A549 (cell line): ENCODE results near the gene TRIM65. TPM values are rescaled to one million over a fixed set of nuclear protein-coding genes. Genes with fewer than 3 reads are reported as not detected.
A peak's percentile ranks its signal among the peaks of the same experiment; 100 is the strongest.

Experiments
- ATAC-seq, 2 experiments: fragments of 200-7000 bp in 1 of 2; fragments of >200 bp in 1 of 2; cut with Nextera tagmentation in 1 of 2; cut with Tn5 transposase in 1 of 2; 3 replicates each; pipeline versions ENCODE4 v1.8.0 to v1.9.1; 2018 to 2020; ENCODE audit warnings: mild to moderate bottlenecking in 1 of 2, moderate library complexity in 1 of 2
- CTCF ChIA-PET: fragments of 300-600 bp; sonication (Branson Sonifier 250); formaldehyde crosslinking; extraction: SDS; loops from one replicate; lab custom pipeline; 2021; ENCODE audit warnings: antibody characterized with exemption, inconsistent platforms; lab: Yijun Ruan, JAX
- POLR2A ChIA-PET: fragments of 350-600 bp; formaldehyde crosslinking; extraction: SDS; loops from one replicate; lab custom pipeline; 2021; ENCODE audit warnings: antibody characterized with exemption, inconsistent platforms; lab: Yijun Ruan, JAX
- DNase-seq, 2 experiments: peaks; one replicate each; pipeline versions ENCODE4 v3.0.0 to v3.0.0-alpha.2; 2011 to 2016; ENCODE audit warnings: low read depth in 1 of 2, low spot score in 1 of 2
- FAIRE-seq: peaks from 2 replicates; lab custom pipeline; 2011; peaks lifted over from hg19 to GRCh38; lab: Jason Lieb, UNC
- H3K27ac ChIP-seq, 2 experiments: fragments of >200 bp; sonication (Bioruptor Twin); formaldehyde crosslinking; 3 replicates each; pipeline ENCODE4 v1.5.1; 2016 to 2017
- H3K4me1 ChIP-seq: fragments of >200 bp; sonication (Bioruptor Twin); formaldehyde crosslinking; 3 replicates; pipeline ENCODE4 v1.6.1; 2016
- H3K4me2 ChIP-seq: fragments of >200 bp; sonication (Bioruptor Twin); formaldehyde crosslinking; 3 replicates; pipeline ENCODE4 v1.6.1; 2016
- H3K4me3 ChIP-seq: fragments of >200 bp; sonication (Bioruptor Twin); formaldehyde crosslinking; 3 replicates; pipeline ENCODE4 v1.5.1; 2016
- H3K9me3 ChIP-seq: fragments of >200 bp; sonication (Bioruptor Twin); formaldehyde crosslinking; 3 replicates; pipeline ENCODE4 v1.6.1; 2016
- CEBPB ChIP-seq, 2 experiments: fragments of >200 bp in 1 of 2; sonication (Bioruptor Twin) in 1 of 2; formaldehyde crosslinking in 1 of 2; IDR thresholded peaks; 2 replicates each; pipeline ENCODE4 v1.6.1; 2012 to 2016
- EP300 ChIP-seq, 2 experiments: fragments of >200 bp; sonication (Bioruptor Twin); formaldehyde crosslinking; IDR thresholded peaks; 2 replicates in 1 of 2; 3 replicates in 1 of 2; pipeline ENCODE4 v1.6.1; 2016 to 2017
- FOSL2 ChIP-seq, 2 experiments: fragments of 450-650 bp in 1 of 2; fragments of >200 bp in 1 of 2; sonication (Bioruptor Twin) in 1 of 2; formaldehyde crosslinking; IDR thresholded peaks; 2 replicates each; pipeline versions ENCODE4 v1.5.0 to v1.6.1; 2016 to 2020; ENCODE audit warnings: mild to moderate bottlenecking in 1 of 2, moderate library complexity in 1 of 2
- HEYL ChIP-seq: fragments of 250-450 bp; sonication (Bioruptor Pico); IDR thresholded peaks from 2 replicates; pipeline ENCODE4 v1.8.0; 2021; ENCODE audit warnings: mild to moderate bottlenecking, moderate library complexity
- HOXA7 ChIP-seq: fragments of 250-450 bp; sonication (Bioruptor Pico); IDR thresholded peaks from 2 replicates; pipeline ENCODE4 v1.5.0; 2020; ENCODE audit warnings: mild to moderate bottlenecking, moderate library complexity
- JUN ChIP-seq, 2 experiments: fragments of >200 bp; sonication (Bioruptor Twin); formaldehyde crosslinking; IDR thresholded peaks; 2 replicates in 1 of 2; 3 replicates in 1 of 2; pipeline ENCODE4 v1.6.1; 2016 to 2017
- JUNB ChIP-seq: fragments of >200 bp; sonication (Bioruptor Twin); formaldehyde crosslinking; IDR thresholded peaks from 2 replicates; pipeline ENCODE4 v1.6.1; 2016
- KDM5A ChIP-seq: fragments of 200-600 bp; sonication (generic); IDR thresholded peaks from 2 replicates; pipeline ENCODE4 v1.6.1; 2016; ENCODE audit warnings: antibody characterized with exemption, mild to moderate bottlenecking
- MAFK ChIP-seq: fragments of 450-650 bp; IDR thresholded peaks from 2 replicates; pipeline ENCODE4 v1.6.1; 2014; ENCODE audit not compliant: partially characterized antibody
- POLR2A ChIP-seq: IDR thresholded peaks from 2 replicates; pipeline ENCODE4 v1.6.1; 2012; ENCODE audit warnings: mild to moderate bottlenecking, low read length
- POLR2AphosphoS2 ChIP-seq: conservative IDR thresholded peaks from 2 replicates; pipeline ENCODE4 v1.6.1; 2012; ENCODE audit warnings: low read length, improper control_type of control experiment, inconsistent platforms
- RAD21 ChIP-seq, 2 experiments: fragments of >200 bp in 1 of 2; sonication (Bioruptor Twin) in 1 of 2; formaldehyde crosslinking in 1 of 2; IDR thresholded peaks in 1 of 2; conservative IDR thresholded peaks in 1 of 2; 2 replicates in 1 of 2; 3 replicates in 1 of 2; pipeline ENCODE4 v1.6.1; 2012 to 2018; ENCODE audit warnings: inconsistent platforms in 1 of 2
- RCOR1 ChIP-seq: fragments of 150-350 bp; IDR thresholded peaks from 2 replicates; pipeline ENCODE4 v1.6.1; 2014; ENCODE audit warnings: antibody characterized with exemption, low read length, low read depth
- SMC3 ChIP-seq: fragments of >200 bp; sonication (Bioruptor Twin); formaldehyde crosslinking; IDR thresholded peaks from 3 replicates; pipeline ENCODE4 v1.6.1; 2018; ENCODE audit warnings: inconsistent platforms
- TFCP2L1 ChIP-seq: fragments of 250-450 bp; sonication (Bioruptor Pico); IDR thresholded peaks from 2 replicates; pipeline ENCODE4 v1.5.0; 2021; ENCODE audit warnings: mild to moderate bottlenecking
- TP53 ChIP-seq: fragments of 250-450 bp; sonication (Bioruptor Pico); IDR thresholded peaks from 2 replicates; pipeline ENCODE4 v1.5.0; 2021; ENCODE audit warnings: mild to moderate bottlenecking, moderate library complexity
- ZC3H11A ChIP-seq: fragments of 450-650 bp; IDR thresholded peaks from 2 replicates; pipeline ENCODE4 v1.6.1; 2014; ENCODE audit warnings: antibody characterized with exemption, mild to moderate bottlenecking
- ZNF302 ChIP-seq: fragments of 250-450 bp; sonication (Bioruptor Pico); IDR thresholded peaks from 2 replicates; pipeline ENCODE4 v1.9.0; 2021; ENCODE audit warnings: inconsistent platforms, mild to moderate bottlenecking, moderate library complexity
- WGBS: methylation state at CpG from one replicate; pipeline ENCODE4 v1.1.6; 2017; ENCODE audit errors: missing lambda C conversion rate; 5-methylcytosine and 5-hydroxymethylcytosine counted together
- polyA plus RNA-seq, 4 experiments: library from polyadenylated mRNA; depleted of rRNA in 3 of 4; stranded (reverse); fragments of >200 nt; fragmentation: RNase III in 1 of 4; extraction: RNeasy Plus Mini Kit Qiagen cat#74134 plus additional on column Dnase treatment in 1 of 4; gene quantifications; 2 replicates in 3 of 4; 3 replicates in 1 of 4; pipeline ENCODE4 v1.2.3, GENCODE V29; 2011 to 2017
- TF ChIP-seq, protein P1 (sequence below): IDR thresholded peaks from 2 replicates; pipeline ENCODE4 v1.6.1; 2012; ENCODE audit warnings: low read depth, borderline replicate concordance
- TF ChIP-seq, protein P2 (sequence below): fragments of >200 bp; sonication (Bioruptor Twin); formaldehyde crosslinking; IDR thresholded peaks from 2 replicates; pipeline ENCODE4 v1.6.1; 2016
- TF ChIP-seq, protein P3 (sequence below): fragments of 250-450 bp; sonication (Bioruptor Pico); IDR thresholded peaks from 2 replicates; pipeline ENCODE4 v1.5.0; 2021; ENCODE audit warnings: mild to moderate bottlenecking, moderate library complexity, borderline replicate concordance
- TF ChIP-seq, protein P4 (sequence below): IDR thresholded peaks from 2 replicates; pipeline ENCODE4 v1.6.1; 2012
- TF ChIP-seq, protein P5 (sequence below): fragments of 250-450 bp; sonication (Bioruptor Pico); IDR thresholded peaks from 2 replicates; pipeline ENCODE4 v1.5.0; 2020; ENCODE audit warnings: low read depth, mild to moderate bottlenecking, moderate library complexity

TRIM65 gene
- polyA plus RNA-seq, 2 of the 4 experiments (the other 2 are of a cell fraction) = 13.5 to 30.2 TPM

DNA sequence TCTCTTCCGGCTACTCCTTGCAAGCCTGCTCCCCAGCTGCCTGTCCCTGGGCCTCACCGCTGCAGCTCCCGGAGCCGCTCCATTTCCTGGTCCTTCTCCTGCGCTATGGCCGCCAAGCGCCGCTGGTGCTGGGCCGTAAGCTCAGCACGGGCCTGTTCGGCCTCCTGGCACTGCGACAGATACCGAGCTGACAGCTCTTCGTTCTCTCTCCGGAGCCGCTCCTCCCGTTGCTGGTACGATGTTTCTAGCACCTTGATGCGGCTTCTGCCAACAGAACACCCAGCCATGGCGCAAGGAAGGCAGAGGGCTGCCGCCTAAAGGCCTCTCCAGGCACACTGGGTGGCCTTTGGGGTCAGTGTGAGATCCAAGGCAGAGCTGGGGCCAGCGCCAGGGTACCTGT is 22.9 kb upstream of the TRIM65 start:
- no peak overlapping the region for H3K4me2 ChIP-seq
- TF ChIP-seq TP53 (CRISPR knock-in tag) (no peak), POLR2A (no peak), ZC3H11A (no peak), EP300 (IDR thresholded peaks at IDR 0.05) (no peak), POLR2AphosphoS2 (no peak), HOXA7 (CRISPR knock-in tag) (no peak), SMC3 (no peak), KDM5A (no peak), TFCP2L1 (CRISPR knock-in tag) (no peak)
- 0 out of 6 replicates have a peak, but pooled peaks of 1 of the 2 experiments have one; percentile 10 for ATAC-seq
- no peak for DNase-seq
- no peak overlapping the region for H3K27ac ChIP-seq
- H3K4me3 ChIP-seq = no peak overlapping the region
- POLR2A ChIA-PET = interaction anchor here (0.9 kb wide), 1 partner anchor 21 kb away, joined by 4 read pairs; the partner anchor contains the start of gene FBF1
- WGBS = 95% methylated on average over 22 of the region's 22 CpGs
- H3K9me3 ChIP-seq = no peaks in the 10 kb centered on the region
- no peak for FAIRE-seq
- CTCF ChIA-PET = interaction anchor here (1.3 to 20.0 kb wide), 6 partner anchors 10 to 185 kb away, joined by 3 to 372 read pairs (median 10); partner anchors contain the start of genes CDK3, MRPL38 and TRIM47
- H3K4me1 ChIP-seq = no peaks in the 10 kb centered on the region

DNA sequence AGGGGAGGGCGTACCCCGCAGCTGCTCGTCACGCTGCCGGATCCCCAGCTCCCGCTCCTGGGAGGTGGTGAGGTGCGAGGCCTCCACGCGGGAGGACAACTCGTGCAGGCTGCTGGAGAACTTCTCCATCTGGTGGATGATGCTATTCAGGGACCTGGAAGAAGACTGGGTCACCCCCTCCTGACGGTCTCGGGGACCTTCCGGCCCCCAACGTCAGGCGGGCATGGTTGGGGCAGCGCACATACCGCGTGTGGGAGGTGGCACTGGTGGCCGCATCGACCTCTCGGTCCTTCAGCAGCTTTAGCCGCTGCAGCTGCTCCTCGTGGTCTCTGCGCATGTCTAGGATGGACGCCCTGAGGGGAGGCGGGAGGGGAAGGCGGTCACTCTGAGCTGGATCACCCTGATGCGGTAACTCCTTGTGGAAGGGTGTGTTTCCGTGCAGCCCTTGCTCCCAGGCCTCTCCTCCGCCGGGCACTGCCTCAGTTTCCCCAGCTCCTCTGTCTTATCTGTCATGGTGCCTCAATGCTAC is 21.2 kb upstream of the TRIM65 start:
- 95% methylated on average over 29 of the region's 31 CpGs for WGBS
- Histone ChIP-seq H3K4me3 (no peak overlapping the region), H3K27ac (no peak overlapping the region), H3K4me2 (no peak overlapping the region), H3K4me1 (no peaks in the 10 kb centered on the region), H3K9me3 (no peaks in the 10 kb centered on the region)
- no peak for TF ChIP-seq JUNB
- no peak for TF ChIP-seq EP300 (IDR thresholded peaks at IDR 0.05)
- TF ChIP-seq FOSL2 (IDR thresholded peaks at IDR 0.05) = no peak
- no peak for TF ChIP-seq FOSL2 (CRISPR knock-in tag; IDR thresholded peaks at IDR 0.05)
- TF ChIP-seq, protein P1, sequence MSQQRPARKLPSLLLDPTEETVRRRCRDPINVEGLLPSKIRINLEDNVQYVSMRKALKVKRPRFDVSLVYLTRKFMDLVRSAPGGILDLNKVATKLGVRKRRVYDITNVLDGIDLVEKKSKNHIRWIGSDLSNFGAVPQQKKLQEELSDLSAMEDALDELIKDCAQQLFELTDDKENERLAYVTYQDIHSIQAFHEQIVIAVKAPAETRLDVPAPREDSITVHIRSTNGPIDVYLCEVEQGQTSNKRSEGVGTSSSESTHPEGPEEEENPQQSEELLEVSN = no peak
- TF ChIP-seq CEBPB (IDR thresholded peaks at IDR 0.05) = no peak
- TF ChIP-seq, protein P2, sequence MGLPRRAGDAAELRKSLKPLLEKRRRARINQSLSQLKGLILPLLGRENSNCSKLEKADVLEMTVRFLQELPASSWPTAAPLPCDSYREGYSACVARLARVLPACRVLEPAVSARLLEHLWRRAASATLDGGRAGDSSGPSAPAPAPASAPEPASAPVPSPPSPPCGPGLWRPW = no peak
- TF ChIP-seq ZNF302 (CRISPR knock-in tag) = no peak
- TF ChIP-seq RCOR1 = no peak
- TF ChIP-seq, protein P3, sequence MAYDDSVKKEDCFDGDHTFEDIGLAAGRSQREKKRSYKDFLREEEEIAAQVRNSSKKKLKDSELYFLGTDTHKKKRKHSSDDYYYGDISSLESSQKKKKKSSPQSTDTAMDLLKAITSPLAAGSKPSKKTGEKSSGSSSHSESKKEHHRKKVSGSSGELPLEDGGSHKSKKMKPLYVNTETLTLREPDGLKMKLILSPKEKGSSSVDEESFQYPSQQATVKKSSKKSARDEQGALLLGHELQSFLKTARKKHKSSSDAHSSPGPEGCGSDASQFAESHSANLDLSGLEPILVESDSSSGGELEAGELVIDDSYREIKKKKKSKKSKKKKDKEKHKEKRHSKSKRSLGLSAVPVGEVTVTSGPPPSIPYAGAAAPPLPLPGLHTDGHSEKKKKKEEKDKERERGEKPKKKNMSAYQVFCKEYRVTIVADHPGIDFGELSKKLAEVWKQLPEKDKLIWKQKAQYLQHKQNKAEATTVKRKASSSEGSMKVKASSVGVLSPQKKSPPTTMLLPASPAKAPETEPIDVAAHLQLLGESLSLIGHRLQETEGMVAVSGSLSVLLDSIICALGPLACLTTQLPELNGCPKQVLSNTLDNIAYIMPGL (CRISPR knock-in tag) = no peak
- no peak for TF ChIP-seq MAFK
- no peak for TF ChIP-seq RAD21 (conservative IDR thresholded peaks at IDR 0.05 in 1 of 2, IDR thresholded peaks at IDR 0.05 in 1 of 2)
- TF ChIP-seq, protein P4, sequence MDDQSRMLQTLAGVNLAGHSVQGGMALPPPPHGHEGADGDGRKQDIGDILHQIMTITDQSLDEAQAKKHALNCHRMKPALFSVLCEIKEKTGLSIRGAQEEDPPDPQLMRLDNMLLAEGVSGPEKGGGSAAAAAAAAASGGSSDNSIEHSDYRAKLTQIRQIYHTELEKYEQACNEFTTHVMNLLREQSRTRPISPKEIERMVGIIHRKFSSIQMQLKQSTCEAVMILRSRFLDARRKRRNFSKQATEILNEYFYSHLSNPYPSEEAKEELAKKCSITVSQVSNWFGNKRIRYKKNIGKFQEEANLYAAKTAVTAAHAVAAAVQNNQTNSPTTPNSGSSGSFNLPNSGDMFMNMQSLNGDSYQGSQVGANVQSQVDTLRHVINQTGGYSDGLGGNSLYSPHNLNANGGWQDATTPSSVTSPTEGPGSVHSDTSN = no peak
- TF ChIP-seq JUN (IDR thresholded peaks at IDR 0.05) = no peak
- TF ChIP-seq, protein P5, sequence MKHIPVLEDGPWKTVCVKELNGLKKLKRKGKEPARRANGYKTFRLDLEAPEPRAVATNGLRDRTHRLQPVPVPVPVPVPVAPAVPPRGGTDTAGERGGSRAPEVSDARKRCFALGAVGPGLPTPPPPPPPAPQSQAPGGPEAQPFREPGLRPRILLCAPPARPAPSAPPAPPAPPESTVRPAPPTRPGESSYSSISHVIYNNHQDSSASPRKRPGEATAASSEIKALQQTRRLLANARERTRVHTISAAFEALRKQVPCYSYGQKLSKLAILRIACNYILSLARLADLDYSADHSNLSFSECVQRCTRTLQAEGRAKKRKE (CRISPR knock-in tag) = no peak
- no peak for TF ChIP-seq HEYL (CRISPR knock-in tag)
- TF ChIP-seq POLR2AphosphoS2 = no peak
- ATAC-seq (no peak), FAIRE-seq (no peak), DNase-seq (no peak)
- CTCF ChIA-PET = interaction anchor here (0.6 to 20.0 kb wide), 8 partner anchors 8 to 87 kb away, joined by 3 to 372 read pairs (median 10); partner anchors contain the start of genes CDK3, MRPL38, TRIM47 and TRIM65
- POLR2A ChIA-PET = no interaction called here
